ENCODE measurements around the gene FNBP1L.

FNBP1L gene

GRCh38 chr1:93504247-93505033 lies 56.5 kb downstream of the FNBP1L start:
- TF ChIP-seq, protein P1, sequence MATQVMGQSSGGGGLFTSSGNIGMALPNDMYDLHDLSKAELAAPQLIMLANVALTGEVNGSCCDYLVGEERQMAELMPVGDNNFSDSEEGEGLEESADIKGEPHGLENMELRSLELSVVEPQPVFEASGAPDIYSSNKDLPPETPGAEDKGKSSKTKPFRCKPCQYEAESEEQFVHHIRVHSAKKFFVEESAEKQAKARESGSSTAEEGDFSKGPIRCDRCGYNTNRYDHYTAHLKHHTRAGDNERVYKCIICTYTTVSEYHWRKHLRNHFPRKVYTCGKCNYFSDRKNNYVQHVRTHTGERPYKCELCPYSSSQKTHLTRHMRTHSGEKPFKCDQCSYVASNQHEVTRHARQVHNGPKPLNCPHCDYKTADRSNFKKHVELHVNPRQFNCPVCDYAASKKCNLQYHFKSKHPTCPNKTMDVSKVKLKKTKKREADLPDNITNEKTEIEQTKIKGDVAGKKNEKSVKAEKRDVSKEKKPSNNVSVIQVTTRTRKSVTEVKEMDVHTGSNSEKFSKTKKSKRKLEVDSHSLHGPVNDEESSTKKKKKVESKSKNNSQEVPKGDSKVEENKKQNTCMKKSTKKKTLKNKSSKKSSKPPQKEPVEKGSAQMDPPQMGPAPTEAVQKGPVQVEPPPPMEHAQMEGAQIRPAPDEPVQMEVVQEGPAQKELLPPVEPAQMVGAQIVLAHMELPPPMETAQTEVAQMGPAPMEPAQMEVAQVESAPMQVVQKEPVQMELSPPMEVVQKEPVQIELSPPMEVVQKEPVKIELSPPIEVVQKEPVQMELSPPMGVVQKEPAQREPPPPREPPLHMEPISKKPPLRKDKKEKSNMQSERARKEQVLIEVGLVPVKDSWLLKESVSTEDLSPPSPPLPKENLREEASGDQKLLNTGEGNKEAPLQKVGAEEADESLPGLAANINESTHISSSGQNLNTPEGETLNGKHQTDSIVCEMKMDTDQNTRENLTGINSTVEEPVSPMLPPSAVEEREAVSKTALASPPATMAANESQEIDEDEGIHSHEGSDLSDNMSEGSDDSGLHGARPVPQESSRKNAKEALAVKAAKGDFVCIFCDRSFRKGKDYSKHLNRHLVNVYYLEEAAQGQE (IDR thresholded peaks at IDR 0.05; ENCODE audit: insufficient read depth in 1 of 2, low read depth in 2 of 2, low read length in 2 of 2), result no peak
- no peak for TF ChIP-seq POLR2AphosphoS5 (IDR thresholded peaks at IDR 0.05; ENCODE audit: low read depth, low read length)
- TF ChIP-seq SIN3A (IDR thresholded peaks at IDR 0.05; ENCODE audit: borderline replicate concordance, insufficient read depth, low read length), result no peak
- TF ChIP-seq FOXP2 (optimal IDR thresholded peaks at IDR 0.05; ENCODE audit: borderline replicate concordance, extremely low read depth, extremely low read length, insufficient read depth), result no peak
- no peak for TF ChIP-seq TAF1 (IDR thresholded peaks at IDR 0.05; ENCODE audit: borderline replicate concordance, insufficient read depth, low read length)

DNA sequence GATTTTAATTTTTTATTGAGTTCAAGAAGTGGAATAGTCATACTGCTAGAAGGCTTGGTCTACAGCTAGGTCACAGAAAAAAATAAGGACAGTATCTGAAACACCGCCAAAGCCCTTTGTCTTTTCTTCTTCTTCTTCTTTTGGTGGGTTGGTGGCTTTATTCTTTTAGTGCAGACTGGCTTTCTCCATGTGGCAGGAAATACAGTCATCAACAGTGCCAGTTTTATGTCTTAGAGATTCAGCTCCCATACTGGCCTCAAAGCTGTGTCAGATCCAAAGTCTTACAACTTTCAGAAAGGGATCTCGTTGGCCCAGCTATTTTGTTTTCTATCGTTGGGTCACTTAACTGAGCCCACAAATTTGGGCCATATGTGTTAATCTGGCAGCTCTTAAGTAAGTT lies 58.2 kb downstream of the FNBP1L start:
- TF ChIP-seq FOXP2 (optimal IDR thresholded peaks at IDR 0.05; ENCODE audit: borderline replicate concordance, extremely low read depth, extremely low read length, insufficient read depth) (no peak), SIN3A (IDR thresholded peaks at IDR 0.05; ENCODE audit: borderline replicate concordance, insufficient read depth, low read length) (no peak), TAF1 (IDR thresholded peaks at IDR 0.05; ENCODE audit: borderline replicate concordance, insufficient read depth, low read length) (no peak), POLR2AphosphoS5 (IDR thresholded peaks at IDR 0.05; ENCODE audit: low read depth, low read length) (no peak)
- TF ChIP-seq, protein P1 (IDR thresholded peaks at IDR 0.05; ENCODE audit: insufficient read depth in 1 of 2, low read depth in 2 of 2, low read length in 2 of 2), result no peak

DNA sequence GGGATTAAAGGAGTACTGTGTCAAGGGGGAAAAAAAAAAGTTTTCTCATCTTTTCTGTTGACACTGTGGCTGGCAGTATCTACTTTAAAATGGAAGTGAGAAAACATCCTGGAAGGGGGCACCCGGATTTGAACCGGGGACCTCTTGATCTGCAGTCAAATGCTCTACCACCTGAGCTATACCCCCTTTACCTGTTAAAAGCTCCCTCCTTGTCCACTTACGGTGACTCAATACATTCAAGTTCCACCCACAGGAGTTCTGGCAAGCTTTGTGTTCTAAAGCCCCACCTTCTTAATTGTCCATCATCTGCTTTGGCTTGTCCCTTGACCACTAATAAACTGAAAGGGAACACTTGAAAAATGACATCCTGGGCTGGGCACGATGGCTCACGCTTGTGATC lies 68.2 kb downstream of the FNBP1L start:
- TF ChIP-seq TAF1 (IDR thresholded peaks at IDR 0.05; ENCODE audit: borderline replicate concordance, insufficient read depth, low read length) (no peak), POLR2AphosphoS5 (IDR thresholded peaks at IDR 0.05; ENCODE audit: low read depth, low read length) (no peak), FOXP2 (optimal IDR thresholded peaks at IDR 0.05; ENCODE audit: borderline replicate concordance, extremely low read depth, extremely low read length, insufficient read depth) (no peak), SIN3A (IDR thresholded peaks at IDR 0.05; ENCODE audit: borderline replicate concordance, insufficient read depth, low read length) (no peak)
- TF ChIP-seq, protein P1 (IDR thresholded peaks at IDR 0.05; ENCODE audit: insufficient read depth in 1 of 2, low read depth in 2 of 2, low read length in 2 of 2), result no peak

GRCh38 chr1:93518516-93518915 lies 70.6 kb downstream of the FNBP1L start:
- TF ChIP-seq FOXP2 (optimal IDR thresholded peaks at IDR 0.05; ENCODE audit: borderline replicate concordance, extremely low read depth, extremely low read length, insufficient read depth), result no peak
- TF ChIP-seq SIN3A (IDR thresholded peaks at IDR 0.05; ENCODE audit: borderline replicate concordance, insufficient read depth, low read length), result no peak
- TF ChIP-seq, protein P1 (IDR thresholded peaks at IDR 0.05; ENCODE audit: insufficient read depth in 1 of 2, low read depth in 2 of 2, low read length in 2 of 2), result no peak
- no peak for TF ChIP-seq TAF1 (IDR thresholded peaks at IDR 0.05; ENCODE audit: borderline replicate concordance, insufficient read depth, low read length)
- TF ChIP-seq POLR2AphosphoS5 (IDR thresholded peaks at IDR 0.05; ENCODE audit: low read depth, low read length), result no peak
